ENCODE data around the gene GLRA2.

GLRA2 gene

DNA sequence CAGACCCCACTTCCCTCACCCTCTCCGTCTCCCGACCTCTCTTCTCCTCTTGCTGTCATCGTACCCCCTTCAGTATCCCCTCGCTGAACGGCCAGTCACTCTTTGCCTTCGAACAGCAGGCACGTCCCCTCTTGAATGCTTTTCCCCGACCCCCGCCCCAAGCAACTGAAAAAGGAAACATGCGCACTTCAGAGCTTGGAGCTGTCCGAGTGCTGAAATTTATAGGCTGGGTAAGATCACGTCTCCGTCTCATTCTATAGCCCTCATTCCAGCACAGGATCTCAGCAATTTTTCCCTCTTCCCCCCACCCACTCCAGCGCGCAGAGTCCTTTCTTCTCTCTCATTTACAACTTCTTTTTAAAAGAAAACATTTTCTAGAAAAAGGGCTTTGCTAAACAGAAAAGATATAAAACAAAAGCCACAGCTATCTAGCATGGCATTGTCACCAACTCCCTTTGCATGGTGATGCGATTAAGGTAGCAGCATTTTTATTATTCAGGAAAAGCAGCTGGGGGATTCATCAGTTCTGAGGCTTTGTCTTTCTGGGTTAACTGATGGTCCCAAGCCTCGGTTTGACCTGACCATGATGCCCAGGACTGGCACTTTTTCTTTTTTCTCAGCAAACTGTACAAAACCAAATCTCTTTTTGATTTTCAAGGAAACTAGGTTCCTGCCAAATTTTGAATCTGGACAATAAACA lies at the start of gene GLRA2:
Gene GLRA2 (plus strand): TSS at position 247 of the 700 bp plus-strand sequence. CDS start 522 bp downstream, outside the sequence.
- no peak for DNase-seq (ENCODE audit: low read depth in 2 of 2)

DNA sequence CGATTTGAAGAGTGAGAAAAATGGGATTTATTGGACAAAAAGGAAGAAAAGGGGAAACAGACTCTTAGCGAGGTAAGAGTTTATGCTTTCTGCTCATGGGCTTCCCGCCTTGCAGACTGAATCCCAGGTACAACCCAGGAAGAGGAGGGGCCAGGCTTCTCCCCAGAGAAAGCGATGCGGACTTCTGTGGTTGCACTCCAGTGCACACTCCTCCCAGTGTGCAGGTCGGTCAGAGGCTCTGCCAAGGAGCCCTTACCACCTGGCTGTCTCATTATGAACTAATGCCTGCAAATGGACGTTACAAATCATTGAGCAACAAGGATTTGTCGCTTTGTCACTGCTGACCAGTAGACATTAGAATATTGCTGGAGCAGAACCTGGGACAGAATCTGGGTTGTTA lies 39.9 kb upstream of the GLRA2 start:
- no peak for DNase-seq (ENCODE audit: low read depth in 2 of 2)

DNA sequence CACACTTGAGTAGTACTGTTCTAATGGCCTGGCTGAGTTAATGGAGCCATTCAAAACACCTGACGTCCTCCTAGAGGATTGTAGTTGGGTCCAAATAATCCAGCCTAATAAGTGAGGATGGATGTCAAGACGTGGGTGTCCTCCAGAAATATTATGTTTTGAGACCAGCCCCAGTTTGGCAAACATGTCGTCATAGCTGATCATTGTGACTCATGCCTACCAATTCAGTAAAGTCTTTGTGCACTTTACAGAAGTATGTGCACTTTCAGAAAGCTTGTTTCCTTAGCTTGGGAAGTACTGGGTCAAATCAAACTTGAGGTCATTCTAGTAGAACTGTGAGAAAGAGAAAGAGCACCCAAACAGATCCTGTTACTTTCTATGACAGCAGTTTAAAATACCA lies 37.6 kb upstream of the GLRA2 start:
- DNase-seq (ENCODE audit: low read depth in 2 of 2): no peak

DNA sequence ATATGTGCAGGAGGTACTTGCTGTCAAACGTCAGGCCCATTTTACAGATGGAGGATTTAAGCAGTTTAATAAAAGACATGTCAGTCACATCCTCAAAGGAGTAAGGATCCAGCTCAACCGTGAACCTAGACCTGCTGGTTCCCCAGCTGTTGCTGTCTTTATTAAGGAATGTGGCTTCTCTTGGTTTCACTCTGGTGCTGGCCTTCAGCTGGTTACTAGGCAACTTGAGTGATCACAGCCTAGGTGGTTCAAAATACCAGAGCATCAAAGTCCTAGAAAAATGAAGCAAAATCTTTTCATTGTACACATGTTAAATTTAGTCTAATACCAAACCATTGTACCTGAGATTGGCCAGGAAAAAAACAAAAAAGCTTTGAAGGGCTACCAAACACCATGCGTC lies 32.7 kb upstream of the GLRA2 start:
- no peak for DNase-seq (ENCODE audit: low read depth in 2 of 2)

DNA sequence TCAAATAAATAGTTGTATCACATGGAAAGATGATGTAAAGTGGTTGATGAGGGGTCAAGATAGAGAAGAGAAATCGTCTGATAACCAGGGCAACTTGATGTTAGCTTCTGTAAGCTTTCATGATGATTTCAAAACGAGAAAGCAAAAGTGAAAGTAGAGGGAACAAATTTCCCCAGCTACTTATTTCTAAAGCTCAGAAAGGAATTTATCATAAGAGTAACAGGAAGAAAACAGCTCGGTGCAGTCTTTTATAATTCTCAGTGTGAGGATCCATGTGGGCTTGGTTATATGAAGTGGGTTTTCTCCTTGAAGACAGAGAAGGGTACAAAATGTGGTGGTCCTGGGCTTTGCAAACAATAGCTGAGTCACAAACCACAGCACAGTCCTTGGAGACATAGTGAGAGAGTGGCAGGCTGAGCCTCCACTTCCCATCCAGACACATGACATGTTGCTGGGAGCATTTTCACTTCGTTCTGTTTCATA lies 32.1 kb upstream of the GLRA2 start:
- DNase-seq (ENCODE audit: low read depth in 2 of 2): no peak

DNA sequence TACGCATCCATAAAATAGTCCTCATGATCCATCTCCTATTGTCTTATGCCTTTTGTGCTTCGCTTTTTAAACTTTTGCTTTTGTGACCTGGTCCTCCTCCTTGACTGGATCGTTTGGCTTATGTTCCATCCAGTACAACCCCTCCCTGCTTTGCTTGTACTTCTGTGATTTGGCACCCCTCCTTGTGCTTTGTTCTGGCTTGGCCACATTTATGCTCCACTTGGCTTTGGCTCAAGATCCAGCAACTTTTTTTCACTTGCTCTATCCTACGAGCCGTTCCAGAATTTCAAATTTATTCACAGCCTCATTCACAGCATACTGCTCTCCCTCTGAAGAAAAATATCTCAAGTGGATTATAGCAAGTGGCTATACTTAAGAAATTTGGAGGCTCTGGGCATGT lies 28.0 kb upstream of the GLRA2 start:
- DNase-seq (ENCODE audit: low read depth in 2 of 2): no peak

DNA sequence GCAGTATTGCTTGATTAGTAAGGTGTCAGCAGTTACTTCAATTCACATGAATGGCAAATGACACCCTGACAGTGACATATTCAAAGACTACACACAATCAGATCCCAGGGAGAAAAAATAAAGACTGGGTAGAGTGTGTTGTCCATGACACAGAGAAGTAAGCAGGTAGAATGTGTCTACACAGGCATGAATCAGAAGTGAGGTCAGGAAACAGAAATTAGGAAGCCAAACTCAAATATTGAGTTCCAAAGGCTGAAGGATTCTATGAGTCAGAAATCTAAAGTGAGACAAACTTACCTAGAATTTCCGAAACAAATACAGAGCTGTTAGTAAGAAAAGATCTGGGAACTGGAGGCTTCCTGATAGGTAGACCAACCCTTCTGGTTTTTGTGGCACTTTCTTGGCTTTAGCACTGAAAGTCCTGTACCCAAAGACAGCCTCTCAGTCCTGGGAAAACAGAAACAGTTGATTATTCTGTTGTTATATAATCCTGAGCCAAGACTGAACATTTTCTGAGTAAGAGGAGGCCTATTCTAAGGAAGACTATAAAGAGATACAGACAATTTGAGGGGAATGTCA lies 24.3 kb upstream of the GLRA2 start:
- no peak for DNase-seq (ENCODE audit: low read depth in 2 of 2)

DNA sequence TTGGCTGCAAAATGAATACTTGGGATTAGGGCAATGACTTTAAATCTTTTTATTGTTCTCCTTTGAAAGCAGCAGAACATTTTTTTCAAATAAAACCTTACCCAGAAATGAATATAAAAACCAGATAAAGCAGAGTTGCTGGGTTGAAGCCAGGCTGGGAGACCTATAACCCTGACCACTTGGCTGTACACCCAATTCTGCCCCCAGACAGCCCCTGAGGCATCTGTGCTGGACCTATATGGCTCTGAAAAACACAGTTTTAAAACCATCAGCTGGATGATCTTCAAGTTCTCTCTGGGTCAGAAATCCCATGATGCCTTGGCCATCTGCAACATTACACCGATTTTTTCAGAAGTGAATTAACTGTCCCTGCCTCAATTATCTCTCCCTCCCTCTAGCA lies 23.7 kb upstream of the GLRA2 start:
- DNase-seq (ENCODE audit: low read depth in 2 of 2): no peak

DNA sequence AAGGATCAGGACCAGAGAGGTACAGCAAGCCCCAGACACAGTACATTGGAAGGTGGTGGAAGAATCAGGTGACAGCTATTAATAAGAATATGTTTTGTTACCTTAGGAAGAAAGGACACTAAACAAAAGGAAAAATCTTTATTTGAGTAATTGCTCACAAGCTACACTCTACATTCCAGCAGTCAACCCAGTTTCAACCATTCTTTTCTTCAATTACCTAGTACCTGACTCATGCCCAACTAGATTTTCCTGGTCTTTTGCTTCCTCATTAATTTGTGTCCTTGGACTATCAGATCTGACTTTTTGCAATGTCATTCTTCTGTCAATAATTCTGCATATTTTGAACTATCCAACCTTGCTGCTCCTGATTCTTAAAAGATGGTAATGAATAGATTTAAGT lies 22.5 kb upstream of the GLRA2 start:
- DNase-seq (ENCODE audit: low read depth in 2 of 2): no peak

DNA sequence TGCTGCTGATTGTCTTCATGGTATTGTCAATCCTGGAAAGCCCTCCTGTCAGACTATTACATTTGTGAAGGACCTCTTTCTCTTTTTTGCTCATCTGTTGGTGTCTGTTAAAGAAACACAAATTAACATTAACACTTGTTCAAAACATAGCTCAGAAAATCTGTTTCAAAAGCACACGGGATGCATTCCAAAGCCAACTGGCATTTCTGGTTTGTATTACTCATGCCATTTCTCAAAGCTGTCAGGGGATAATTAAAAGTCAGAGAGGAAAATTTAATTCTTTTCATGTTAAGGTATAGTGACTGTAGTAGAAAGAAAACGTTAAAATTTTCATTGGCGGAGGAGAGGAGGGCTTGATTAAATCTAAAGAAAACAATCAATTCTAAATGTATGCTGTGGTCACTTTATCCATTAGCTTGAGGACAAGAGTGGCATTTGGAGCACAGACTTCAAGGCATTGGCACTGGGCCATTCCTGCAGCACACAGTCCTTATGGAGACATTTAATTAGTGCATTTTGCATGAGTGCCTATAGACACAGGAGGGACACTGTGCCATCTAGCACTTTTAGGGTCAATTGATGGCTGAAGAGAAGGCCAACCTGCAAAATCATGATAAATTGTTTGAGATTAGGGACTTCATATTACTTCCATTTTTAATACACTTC lies 21.2 kb upstream of the GLRA2 start:
- DNase-seq (ENCODE audit: low read depth in 2 of 2): no peak

DNA sequence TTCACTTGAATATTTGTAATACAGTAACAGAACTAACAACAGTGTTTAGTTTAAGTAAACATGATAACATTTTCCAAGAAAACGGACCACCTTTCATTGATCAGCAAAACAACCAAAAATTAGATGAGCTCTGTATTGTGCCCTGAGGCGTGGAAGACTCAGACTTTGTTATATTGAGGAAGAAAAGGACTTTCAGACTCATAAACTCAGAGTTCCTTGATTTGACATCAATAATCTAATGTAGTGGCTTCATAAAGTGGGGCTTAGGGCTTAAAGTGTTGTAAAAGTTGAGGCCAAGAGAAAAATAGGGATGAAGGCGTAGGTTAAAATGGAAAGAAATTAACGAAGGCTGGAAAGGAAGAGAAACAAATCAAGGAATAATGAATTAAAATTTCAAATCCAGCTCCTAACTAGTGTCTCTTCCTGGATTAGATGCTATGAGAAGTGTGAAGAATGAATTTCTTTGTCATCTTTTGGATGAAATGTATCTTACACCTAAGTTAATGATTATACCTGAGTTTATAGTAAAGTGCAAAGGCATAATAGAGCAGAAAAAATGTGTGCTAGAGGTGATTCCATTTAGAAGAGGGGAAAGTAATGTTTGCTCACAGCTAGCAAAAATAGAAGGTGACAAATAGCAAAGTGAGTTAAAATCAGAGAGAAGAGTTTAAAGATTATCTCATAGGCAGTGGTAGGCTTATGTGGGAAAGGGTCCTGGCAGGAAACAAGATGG lies 19.8 kb upstream of the GLRA2 start:
- DNase-seq (ENCODE audit: low read depth in 2 of 2): no peak

DNA sequence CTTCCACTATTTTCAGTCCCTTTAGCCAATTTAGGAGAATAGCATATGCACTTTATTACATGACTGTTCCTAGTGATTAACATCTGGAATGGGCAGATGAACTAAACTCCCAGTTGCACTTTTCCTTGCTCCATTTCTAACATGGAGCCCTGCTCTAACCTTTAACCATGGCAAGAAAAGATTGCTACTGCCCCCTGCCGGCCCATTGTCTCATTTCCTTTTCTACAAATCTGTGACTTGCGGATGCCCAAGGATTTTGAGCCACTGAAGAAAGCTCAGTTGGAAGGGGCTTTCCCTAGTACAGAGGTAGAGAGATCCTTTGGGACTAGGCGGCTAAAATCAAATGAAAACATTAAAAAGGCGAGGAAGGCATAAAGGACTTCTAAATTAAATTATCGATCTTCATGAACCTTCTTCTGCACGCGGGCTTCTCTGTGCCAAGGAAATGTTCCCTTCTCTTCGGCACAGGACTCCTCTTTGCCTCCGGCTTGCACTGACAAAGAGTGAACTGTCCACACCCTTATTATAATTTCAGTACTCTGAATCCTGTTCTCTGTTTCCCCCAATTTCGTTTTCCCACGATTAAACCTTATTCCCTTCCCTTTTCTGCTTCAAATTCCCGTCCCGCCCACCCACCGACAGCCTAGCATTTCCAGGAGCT lies 577 bp upstream of the GLRA2 start:
- peak; percentile 28 to 29 for DNase-seq (ENCODE audit: low read depth in 2 of 2)

DNA sequence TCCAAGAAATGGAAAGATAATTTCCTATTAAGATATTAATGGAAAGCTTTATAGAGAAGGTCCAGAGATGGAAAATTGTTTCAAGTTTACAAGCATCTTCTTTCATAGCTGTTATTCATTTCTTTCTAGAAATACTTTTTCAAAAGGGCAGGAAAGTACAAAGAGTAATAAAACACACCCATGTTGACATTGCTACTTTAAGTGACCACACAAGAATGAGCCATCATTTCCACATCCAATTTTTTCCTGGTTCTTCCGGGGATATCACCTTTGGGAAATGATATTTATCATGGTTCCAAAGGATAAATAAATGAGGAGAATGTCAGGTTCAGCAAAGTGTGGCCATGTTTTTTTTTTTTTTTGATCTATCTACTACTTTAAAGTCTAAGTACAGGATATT lies 4.5 kb downstream of the GLRA2 start:
- no peak for DNase-seq (ENCODE audit: low read depth in 2 of 2)

DNA sequence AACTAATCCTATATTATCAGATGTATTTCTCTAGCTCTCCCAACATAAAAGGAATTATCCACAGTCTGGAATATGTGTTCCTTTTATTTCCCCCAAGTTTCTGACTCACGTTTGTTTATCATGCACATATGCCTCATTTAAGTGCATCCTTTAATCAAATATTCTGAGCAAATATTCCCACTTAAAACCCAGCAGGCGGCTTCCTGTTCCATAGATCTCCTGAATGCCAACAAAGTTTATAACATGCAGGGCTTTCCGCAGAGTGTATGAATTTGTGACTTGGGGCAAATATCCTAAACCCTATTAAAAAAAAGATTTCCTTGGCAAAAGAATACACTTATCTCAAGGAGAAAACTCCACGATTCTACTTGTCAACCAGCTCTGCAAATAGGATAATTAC lies 16.9 kb downstream of the GLRA2 start:
- DNase-seq (ENCODE audit: low read depth in 2 of 2): no peak

DNA sequence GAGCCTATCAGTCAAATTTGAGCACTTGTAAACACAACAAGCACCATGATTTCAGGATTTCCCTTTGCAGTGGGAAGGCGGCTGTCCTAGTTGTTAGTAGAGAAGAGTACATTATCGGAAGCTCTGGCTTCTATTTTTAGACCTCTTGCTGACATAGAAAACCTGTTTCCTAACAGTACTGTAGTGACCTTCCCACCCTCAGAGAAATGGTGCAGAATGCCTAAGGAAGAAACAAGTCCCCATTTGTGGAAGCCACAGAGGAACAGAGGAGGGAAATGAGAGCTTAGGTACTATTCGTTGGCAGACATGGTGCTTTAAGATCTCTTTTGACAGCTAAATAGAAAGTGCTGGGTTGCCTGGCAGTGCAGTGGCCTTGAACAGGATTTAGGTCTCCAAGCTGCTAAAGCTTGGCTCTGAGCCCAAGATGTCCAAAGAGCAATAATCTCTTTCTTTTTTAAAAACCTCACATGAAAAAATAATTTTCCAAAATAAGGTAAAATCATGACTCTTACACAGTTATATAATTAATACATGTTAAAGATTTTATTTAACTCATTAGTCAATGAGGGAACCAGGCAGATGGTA lies 24.9 kb downstream of the GLRA2 start:
- DNase-seq (ENCODE audit: low read depth in 2 of 2): no peak

DNA sequence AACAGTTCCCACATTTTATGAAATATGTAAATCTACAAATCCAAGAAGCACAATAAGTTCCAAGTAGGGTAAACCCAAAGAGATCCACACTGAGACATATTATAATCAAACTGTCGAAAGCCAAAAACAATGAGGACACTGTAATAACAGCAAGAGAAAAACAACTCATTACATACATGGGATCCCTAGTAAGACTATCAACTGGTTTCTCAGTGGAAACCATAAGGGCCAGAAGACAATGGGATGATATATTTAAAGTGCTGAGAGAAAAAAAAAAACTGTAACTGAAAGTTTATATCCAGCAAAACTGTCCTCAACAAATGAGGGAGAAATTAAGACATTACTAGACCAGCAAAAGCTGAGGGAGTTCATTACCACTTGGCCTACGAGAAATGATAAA lies 34.7 kb downstream of the GLRA2 start:
- DNase-seq (ENCODE audit: low read depth in 2 of 2): no peak

DNA sequence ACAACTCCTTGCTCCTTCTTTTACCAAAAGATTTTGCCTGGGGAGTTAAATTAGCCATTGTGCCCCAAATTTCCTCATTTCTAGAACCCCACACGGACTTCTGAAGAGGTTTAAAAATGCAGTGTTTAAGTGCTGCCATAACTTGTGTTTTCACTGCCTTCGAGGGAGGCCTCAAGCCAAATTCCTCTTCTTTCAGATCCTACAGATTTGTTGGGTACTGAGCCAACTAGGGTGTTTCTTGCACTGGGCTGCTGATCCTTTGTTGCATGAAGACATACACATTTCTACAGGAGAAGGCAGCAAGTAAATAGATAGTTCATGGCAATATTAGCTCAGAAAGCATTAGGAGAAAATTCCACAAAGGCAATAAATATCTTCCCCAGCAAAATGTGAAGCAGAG lies 43.8 kb downstream of the GLRA2 start:
- DNase-seq (ENCODE audit: low read depth in 2 of 2): no peak

DNA sequence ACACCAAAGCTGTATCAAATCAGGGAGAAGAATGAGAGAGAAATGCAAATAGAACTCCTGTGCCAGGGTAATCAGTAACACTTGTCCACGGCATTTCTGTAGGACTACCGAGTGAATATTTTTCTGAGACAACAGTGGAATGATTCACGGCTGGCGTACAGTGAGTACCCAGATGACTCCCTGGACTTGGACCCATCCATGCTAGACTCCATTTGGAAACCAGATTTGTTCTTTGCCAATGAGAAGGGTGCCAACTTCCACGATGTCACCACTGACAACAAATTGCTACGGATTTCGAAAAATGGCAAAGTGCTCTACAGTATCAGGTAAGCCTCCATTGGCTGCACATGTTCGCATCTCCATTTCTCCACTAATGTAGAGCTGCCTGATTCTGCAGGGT lies 51.7 kb downstream of the GLRA2 start:
- no peak for DNase-seq (ENCODE audit: low read depth in 2 of 2)

DNA sequence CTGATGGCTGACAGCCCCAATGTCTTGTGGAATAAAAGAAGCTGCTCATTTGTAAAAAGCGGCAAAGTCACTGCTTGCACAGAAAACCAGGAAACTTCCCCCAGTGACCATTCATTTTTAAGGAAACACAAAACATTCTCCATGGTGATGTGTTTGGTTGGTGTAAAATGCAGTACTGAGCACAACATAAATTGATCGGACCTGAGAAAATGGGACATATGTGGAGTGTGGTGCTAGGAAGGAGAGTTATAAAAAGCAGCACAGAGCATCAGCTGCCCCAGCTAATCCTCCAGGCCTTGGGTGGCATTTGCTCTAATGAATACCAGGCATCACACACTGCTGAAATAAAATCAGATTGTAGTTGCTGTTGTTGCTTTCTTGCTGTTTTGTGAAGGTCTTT lies 55.2 kb downstream of the GLRA2 start:
- DNase-seq (ENCODE audit: low read depth in 2 of 2): no peak

DNA sequence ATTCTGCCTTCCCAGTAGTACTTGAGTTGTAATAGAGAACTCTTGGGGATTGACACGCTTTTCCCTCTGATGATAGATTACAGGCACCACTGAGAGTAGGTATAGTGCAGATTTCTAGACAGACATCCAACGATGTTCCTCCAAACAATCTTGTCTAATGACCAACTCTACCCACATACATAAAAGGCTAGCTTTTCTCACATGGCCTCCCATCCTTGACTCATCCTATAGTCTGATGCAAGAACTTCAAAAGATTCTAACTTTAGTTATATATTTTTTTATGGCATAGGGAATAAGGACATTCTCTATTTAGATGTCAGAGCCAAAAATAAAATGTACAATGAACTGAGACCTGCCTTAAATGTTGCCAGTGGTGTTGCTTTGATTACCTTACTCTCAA lies 60.9 kb downstream of the GLRA2 start:
- DNase-seq (ENCODE audit: low read depth in 2 of 2): no peak

DNA sequence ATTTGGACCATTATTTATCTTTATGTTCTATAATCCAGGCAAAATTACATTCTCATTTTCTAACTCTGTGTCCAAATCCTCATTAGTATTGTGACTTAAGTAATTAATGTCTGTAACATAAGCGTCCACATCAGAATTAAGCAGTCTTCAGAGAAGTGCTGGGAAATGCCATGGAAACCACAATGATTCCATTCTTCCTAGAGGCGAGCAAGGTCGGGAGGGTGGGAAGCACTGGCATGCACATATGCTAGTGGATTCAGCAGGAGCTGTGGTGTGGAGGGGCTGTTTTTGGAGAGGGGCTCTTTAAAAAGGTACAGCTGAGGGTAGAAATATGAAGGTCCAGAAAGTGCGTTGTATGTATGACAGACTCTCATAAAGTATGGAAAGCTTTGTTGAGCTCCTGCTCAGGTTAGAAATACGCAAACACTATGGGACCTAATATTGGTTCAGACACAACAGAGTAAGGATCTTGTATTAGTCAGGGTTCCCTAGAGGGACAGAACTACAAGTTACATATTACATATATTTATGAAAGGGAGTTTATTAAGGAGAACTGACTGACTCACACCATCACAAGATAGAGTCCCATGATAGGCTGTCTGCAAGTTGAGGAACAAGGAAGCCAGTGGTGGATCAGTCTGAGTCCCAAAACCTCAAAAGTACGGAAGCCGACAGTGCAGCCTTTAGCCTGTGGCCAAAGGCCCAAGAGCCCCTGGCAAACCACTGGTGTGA lies 61.5 kb downstream of the GLRA2 start:
- no peak for DNase-seq (ENCODE audit: low read depth in 2 of 2)
